ENCODE measurements around the gene NKX1-1. TPM values are rescaled to one million over a fixed set of nuclear protein-coding genes. Genes with fewer than 3 reads are reported as not detected.

The NKX1-1 gene
- total RNA-seq, 1 donor from 2014 or later: not detected

DNA sequence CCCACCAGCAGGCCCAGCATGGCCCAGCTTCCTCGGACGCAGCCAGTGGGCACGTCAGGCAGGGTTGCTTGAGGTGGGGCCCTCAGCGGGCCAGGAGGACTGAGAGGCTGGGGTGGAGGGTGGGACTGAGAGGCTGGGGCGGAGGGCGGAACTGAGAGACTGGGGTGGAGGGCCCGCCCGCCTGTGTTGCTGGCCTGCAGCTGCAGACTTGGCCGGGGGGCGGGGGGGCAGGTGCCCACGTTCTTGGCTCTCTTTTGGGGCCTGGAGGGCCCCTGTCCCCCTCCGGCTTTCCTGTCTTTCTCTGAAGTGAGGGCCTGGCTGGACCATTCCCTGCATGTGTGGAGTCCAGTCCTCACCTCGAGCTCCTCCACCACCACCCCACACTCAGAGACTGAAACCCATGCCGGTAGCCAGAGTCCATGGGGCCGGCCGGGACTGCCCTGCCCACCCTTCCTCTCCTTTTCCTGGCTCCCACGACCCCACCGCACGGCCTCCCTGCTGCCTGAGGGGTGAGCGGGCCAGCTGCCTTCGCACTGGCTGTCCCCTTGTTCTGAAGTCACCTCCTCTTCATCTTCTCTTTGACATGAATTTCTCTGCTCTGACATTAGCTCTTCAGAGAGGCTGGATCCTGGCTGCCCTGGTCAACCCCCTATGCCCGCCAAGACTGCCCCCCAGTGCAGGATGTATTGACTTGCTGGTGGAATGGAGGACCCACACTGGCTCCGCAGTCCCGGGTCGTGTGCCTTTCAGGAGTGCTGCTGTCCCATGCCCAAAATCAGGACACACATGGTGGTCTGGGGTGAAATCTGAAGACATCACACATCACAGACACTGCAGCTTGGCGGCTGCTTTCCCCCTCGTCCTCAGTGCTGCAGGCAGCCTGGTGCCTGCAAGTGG is 10.1 kb upstream of the NKX1-1 start:
- no peak for DNase-seq (ENCODE audit: low read depth)
- H3K4me3 ChIP-seq (ENCODE audit: low read depth, low read length): no peak overlapping the region
- TF ChIP-seq, protein P1, sequence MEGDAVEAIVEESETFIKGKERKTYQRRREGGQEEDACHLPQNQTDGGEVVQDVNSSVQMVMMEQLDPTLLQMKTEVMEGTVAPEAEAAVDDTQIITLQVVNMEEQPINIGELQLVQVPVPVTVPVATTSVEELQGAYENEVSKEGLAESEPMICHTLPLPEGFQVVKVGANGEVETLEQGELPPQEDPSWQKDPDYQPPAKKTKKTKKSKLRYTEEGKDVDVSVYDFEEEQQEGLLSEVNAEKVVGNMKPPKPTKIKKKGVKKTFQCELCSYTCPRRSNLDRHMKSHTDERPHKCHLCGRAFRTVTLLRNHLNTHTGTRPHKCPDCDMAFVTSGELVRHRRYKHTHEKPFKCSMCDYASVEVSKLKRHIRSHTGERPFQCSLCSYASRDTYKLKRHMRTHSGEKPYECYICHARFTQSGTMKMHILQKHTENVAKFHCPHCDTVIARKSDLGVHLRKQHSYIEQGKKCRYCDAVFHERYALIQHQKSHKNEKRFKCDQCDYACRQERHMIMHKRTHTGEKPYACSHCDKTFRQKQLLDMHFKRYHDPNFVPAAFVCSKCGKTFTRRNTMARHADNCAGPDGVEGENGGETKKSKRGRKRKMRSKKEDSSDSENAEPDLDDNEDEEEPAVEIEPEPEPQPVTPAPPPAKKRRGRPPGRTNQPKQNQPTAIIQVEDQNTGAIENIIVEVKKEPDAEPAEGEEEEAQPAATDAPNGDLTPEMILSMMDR (conservative IDR thresholded peaks at IDR 0.05; ENCODE audit: low read depth, low read length): no peak

DNA sequence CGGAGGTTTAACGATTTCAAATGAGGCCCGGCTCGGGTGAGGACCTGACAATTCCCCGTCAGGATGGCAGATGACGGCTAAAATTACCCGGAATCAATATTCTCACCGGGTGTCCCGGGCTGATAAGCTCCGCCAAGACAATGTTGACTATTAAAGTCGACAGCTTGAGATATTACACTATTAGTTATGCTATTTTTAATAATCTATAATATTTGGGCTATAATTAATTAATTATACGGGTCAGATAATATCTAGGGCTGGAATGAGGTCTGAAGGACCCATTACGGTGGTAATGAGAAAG is 9.4 kb upstream of the NKX1-1 start:
- no peak overlapping the region for H3K4me3 ChIP-seq (ENCODE audit: low read depth, low read length)
- DNase-seq (ENCODE audit: low read depth): no peak
- TF ChIP-seq, protein P1 (conservative IDR thresholded peaks at IDR 0.05; ENCODE audit: low read depth, low read length): no peak

DNA sequence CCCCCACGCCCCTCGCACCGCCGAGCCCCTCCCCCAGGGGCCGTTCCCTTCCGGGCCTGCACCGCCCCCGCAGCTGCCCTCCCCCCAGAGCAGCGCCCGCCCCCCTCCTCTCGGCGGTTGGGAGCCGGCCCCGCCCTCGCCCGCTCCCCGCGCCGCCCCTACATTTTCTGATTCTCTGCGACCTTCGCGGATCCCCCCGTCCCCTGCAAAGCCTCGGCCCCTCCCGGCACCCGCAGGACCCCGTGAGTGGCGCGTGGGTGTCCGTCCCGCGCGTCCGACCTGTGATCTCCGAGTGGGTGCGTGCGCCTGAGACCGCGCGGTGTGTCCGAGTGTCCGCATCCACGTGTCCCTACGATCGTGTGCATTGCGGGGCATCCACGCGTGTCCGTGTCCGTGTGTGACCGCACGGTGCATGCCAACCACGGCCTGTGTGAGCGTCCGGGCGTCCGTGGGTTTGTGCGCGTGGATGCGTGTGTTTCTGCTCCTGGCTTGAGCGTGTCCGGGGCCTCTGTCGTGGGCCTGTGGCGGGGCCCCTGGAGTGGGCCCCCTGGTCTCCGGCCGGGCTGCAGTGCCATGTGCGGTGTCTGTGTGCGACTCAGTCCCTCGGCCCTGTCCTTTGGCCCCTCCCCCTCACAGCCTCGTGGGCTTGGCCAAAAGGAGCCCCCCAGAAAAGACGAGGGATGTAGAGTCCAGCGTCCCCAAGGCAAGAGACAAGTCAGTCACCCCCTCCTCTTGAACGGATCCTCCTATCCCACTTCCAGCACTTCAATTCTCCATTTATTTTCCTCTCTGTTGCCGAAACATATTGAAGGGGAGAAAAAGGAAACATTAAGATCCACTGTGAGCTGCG is 8.8 kb upstream of the NKX1-1 start:
- TF ChIP-seq, protein P1 (conservative IDR thresholded peaks at IDR 0.05; ENCODE audit: low read depth, low read length): no peak
- DNase-seq (ENCODE audit: low read depth): no peak
- no peak overlapping the region for H3K4me3 ChIP-seq (ENCODE audit: low read depth, low read length)

DNA sequence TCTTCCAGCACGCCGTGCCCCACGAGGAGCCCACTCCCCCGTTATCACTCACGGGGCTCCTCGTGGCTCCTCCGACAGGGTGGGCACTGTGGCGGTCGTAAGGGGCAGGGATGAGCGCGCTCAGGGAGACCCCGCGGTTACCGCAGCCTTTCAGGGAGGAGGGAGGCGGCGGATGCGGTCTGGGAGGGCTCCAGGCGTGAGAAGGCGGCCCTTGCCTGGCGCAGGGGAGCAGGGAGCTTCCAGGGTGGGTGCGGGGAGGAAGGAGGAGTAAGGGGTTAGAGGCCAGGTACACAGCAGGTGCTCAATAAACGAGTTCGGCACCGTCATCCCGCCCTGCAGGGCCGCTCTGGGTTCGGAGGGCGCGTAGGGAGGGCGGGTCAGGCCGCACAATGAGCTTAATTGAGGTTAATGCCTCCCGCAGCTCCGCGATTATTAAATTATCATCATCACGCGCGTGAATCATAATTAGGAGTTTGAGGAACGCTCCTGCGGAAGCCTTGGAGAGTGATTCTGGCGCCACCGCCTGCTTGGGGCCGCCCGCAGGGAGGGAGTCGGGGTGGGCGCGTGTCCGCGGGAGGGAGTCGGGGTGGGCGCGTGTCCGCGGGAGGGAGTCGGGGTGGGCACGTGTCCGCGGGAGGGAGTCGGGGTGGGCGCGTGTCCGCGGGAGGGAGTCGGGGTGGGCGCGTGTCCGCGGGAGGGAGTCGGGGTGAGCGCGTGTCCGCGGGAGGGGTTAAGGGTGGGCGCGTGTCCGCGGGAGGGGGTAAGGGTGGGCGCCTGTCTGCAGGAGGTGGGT is 7.6 kb upstream of the NKX1-1 start:
- TF ChIP-seq, protein P1 (conservative IDR thresholded peaks at IDR 0.05; ENCODE audit: low read depth, low read length): no peak
- H3K4me3 ChIP-seq (ENCODE audit: low read depth, low read length): no peak overlapping the region
- no peak for DNase-seq (ENCODE audit: low read depth)

DNA sequence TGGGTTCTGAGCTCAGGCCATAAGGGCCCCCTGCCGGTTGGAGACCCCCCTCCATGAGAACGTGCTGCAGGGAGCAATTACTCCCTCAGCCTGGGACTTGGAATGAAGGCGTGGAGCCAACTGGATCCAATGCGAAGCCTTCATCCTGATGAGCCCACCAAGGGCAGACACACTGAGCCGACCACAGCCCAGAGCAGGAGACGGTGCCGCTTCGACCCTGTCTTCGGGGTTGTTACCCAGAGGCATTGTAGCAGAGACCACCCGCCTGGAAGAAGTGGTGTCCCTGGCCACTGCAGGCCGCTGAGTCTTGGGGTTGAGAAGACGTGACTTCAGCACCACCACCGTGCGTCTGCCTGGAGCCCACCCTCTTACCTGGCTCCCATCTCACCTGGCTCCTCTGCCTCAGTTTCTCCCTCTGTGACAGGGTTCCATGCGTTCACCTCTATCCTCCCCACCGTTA is 7.0 kb upstream of the NKX1-1 start:
- TF ChIP-seq, protein P1 (conservative IDR thresholded peaks at IDR 0.05; ENCODE audit: low read depth, low read length): no peak
- no peak for DNase-seq (ENCODE audit: low read depth)
- no peak overlapping the region for H3K4me3 ChIP-seq (ENCODE audit: low read depth, low read length)

DNA sequence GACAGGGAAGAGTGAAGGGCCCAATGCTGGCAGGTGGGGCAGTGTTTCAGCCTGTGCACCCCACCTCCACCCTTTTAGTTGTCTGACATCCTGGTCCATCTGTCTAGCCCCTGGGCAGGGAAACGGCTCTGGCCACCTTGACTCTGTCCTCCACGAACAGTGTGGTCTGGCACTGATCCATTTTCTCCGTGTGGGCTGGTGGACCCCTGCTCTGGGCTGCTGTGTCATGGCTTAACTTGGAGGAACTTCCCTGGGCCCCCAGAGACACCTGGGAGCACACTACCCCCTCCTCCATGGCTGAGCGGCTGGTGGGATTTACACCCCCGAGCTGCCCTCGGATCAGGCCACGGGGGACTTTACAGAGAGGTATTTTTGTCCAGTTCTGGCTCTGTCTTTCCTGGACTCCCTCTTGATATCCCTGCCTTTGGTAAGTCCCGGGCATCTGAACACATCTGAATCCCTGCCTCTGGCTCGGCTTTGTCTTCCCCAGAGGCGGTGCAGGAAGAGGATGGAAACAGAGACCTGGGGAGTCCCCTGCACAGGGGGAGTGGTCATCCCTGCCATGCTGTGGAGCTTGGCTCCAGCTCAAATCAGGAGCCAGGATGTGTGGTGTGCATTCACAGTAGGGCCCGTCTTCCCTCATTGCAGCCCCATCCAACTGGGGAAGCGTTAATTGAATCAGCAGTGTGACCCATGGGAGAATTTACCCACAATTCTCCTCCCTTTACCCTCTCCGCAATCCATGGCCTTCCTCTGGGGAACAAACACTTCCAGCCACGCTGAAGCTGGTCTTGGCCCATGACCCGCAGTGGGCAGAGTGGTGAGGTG is 6.3 kb upstream of the NKX1-1 start:
- H3K4me3 ChIP-seq (ENCODE audit: low read depth, low read length): no peak overlapping the region
- TF ChIP-seq, protein P1 (conservative IDR thresholded peaks at IDR 0.05; ENCODE audit: low read depth, low read length): no peak
- DNase-seq (ENCODE audit: low read depth): no peak

Data from epithelial cell of proximal tubule (primary cell).